Ovary (tissue), 3 donors: ENCODE measurements around the gene GDA.

Experiments used
- CTCF ChIP-seq, 3 donors: fragments of 450-650 bp in 2 of 3; fragments of 200-600 bp in 1 of 3; IDR thresholded peaks; one replicate each; pipeline versions ENCODE4 v1.5.1 to v1.8.0; 2016 to 2022; ENCODE audit warnings: antibody characterized with exemption in 3 of 3, mild to moderate bottlenecking in 1 of 3
- POLR2A ChIP-seq: fragments of 450-650 bp; IDR thresholded peaks from one replicate; pipeline ENCODE4 v1.6.1; 2017; ENCODE audit warnings: antibody characterized with exemption, mild to moderate bottlenecking, moderate library complexity
- donor health status: DM: no; HTN: no; CAD: no.

DNA sequence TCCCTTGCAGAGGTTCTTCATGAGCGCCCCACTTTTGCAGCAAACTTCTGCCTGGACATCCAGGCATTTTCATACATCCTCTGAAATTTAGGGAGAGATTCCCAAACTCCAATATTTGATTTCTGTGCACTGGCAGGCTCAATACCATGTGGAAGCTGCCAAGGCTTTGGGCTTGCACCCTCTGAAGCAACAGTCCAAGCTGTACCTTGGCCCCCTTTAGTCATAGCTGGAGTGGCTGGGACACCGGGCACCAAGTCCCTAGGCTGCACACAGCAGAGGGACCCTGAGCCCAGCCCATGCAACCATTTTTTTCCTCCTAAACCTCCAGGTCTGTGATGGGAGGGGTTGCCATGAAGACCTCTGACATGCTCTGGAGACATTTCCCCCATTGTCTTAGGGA lies 141.1 kb downstream of the GDA start:
- TF ChIP-seq CTCF (IDR thresholded peaks at IDR 0.05) = no peak
- no peak for TF ChIP-seq POLR2A
